Activated CD4-positive, alpha-beta T cell treated with anti-CD3 and anti-CD28 coated beads, Interleukin-2, amount 50 U/mL, for 48 hours (primary cell): ENCODE results near the gene RICTOR.

Source experiments
- DNase-seq, 2 experiments: peaks; one replicate each; pipeline ENCODE4 v3.0.0-alpha.2; 2020

Gene RICTOR, protein sequence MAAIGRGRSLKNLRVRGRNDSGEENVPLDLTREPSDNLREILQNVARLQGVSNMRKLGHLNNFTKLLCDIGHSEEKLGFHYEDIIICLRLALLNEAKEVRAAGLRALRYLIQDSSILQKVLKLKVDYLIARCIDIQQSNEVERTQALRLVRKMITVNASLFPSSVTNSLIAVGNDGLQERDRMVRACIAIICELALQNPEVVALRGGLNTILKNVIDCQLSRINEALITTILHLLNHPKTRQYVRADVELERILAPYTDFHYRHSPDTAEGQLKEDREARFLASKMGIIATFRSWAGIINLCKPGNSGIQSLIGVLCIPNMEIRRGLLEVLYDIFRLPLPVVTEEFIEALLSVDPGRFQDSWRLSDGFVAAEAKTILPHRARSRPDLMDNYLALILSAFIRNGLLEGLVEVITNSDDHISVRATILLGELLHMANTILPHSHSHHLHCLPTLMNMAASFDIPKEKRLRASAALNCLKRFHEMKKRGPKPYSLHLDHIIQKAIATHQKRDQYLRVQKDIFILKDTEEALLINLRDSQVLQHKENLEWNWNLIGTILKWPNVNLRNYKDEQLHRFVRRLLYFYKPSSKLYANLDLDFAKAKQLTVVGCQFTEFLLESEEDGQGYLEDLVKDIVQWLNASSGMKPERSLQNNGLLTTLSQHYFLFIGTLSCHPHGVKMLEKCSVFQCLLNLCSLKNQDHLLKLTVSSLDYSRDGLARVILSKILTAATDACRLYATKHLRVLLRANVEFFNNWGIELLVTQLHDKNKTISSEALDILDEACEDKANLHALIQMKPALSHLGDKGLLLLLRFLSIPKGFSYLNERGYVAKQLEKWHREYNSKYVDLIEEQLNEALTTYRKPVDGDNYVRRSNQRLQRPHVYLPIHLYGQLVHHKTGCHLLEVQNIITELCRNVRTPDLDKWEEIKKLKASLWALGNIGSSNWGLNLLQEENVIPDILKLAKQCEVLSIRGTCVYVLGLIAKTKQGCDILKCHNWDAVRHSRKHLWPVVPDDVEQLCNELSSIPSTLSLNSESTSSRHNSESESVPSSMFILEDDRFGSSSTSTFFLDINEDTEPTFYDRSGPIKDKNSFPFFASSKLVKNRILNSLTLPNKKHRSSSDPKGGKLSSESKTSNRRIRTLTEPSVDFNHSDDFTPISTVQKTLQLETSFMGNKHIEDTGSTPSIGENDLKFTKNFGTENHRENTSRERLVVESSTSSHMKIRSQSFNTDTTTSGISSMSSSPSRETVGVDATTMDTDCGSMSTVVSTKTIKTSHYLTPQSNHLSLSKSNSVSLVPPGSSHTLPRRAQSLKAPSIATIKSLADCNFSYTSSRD (N-terminal part only)

GRCh38 chr5:39074017-39074814 is at the start of gene RICTOR:
Gene RICTOR (minus strand): TSS chr5:39074399. CDS start chr5:39074377, 22 bp downstream.
- DNase-seq, result peak; percentile 93 to 94

- no peak for DNase-seq
Observed at GRCh38 chr5:39121922-39122321, 47.7 kb upstream of the RICTOR start.

DNA sequence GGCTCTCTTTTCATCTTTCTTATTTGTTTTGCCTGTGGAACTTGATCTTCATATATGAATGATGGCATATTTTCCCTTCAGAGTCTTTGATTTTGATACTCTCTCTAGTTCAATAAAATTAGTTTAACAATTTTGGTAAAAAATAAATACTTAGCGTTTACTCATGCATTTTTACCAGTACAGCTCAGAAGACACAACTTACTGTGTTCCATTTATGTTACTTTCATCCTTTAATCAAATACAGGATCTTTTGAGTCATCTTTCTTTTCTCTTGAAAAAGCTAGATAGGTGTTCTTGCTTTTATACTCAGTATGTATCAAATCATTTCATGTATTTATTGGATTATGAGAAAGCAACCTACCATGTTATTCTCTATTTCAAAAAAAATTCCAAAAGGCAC is 47.1 kb upstream of the RICTOR start:
- no peak for DNase-seq

GRCh38 chr5:39120052-39120420 is 45.8 kb upstream of the RICTOR start:
- DNase-seq, result no peak

DNA sequence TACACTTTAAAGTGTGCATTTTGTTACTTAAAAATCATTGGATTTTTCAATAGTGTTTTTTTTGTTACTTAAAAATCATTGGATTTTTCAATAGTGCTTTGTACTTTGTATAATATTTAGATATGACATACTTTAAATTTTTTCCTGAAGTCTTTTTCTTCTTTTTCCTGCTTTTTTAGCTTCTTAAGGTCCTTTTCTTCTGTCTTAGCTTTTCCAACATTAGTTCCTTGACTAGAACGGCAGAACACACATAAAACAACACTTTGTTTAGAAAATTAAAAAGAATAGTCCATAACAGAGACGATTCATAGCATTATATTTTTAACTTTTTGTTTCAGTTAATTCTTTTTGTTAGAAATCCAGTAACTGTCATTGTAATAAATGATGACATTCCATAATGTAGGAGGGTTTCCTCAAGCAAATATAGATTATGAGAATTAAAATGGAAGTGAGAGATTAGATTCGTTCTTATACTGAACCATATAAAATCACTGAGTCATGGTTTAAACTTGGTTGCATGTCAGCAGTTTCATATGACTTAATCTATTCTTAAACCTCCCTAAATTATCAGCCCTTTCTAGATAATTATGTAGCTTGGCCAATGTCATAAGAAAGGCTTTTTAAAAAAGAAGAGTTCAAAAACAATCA is 45.3 kb upstream of the RICTOR start:
- DNase-seq, result no peak

DNA sequence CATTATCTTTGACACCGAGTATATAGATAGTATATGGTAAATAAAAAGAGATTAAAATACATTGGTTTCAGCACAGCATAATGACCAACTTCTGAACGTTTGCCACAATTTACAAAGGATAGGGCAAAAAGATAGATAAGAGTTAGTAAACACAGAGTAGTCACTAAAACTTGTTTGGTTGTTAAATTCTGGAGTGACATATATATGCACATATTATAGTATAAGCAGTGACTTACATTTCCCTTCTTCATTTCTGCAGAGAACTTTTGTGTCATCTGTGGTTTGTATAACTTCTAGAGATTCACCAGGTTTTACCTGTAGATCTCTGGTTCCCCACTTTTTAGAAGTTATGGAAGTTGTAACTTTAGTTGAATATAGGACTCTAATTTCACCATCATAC is 44.4 kb upstream of the RICTOR start:
- no peak for DNase-seq

DNA sequence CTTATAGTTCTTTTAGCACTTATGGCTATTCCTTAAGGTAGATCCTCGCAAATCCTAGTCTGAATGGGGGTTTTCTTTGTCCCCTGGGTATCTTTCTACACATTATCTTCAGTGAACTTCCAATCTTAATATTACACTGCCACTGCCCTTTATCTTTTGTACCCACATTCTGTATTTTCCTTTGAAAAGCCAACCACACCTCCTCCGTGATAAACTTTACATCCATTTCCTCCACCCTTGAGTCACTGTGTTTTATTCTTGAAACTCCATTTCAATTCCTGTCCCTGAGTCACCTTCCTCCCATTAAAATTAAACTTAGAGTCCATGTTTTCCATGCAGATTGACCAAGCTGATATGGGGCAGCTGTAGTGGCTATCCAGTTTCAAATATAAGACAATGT is 43.2 kb upstream of the RICTOR start:
- DNase-seq, result no peak

DNA sequence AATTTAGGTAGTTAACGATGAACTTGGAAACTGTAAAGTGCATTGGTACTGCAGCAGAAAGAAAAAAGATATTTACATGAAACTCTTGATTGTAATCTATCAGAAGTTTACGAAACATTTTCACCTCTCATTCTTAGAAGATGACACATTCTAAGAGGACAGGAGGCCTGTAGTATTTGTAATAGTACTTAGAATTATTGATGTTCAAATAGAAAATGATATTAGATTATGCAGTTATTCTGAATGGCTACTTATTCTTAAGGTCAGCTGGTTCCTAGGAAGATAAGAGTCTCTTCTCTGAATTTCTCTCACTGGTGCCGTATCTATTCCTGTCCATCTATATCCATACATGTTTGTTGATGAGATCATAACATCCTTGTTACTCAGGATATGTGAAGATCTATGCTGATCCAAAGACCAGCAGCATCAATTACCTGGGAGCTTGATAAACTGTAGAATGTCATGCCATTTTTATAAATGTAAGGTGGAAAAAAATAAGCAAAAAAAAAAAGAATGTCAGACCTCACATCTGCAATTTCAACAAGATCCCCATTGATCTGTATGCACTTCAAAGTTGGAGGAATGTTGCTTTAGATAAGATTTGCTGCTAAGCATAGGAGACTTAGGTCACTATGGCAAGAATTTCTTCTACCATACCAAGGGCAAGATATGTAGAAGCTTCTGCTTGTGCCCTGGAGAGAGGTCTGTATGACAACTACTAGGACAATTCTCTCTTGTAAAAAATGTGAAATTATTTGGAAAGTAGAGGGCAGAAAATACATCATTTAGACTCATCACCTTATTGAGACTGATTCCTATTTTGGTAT is 42.4 kb upstream of the RICTOR start:
- no peak for DNase-seq

GRCh38 chr5:39115644-39116343 is 41.6 kb upstream of the RICTOR start:
- DNase-seq, result no peak

- DNase-seq, result no peak
Observed at GRCh38 chr5:39114155-39114554, 40.0 kb upstream of the RICTOR start.

DNA sequence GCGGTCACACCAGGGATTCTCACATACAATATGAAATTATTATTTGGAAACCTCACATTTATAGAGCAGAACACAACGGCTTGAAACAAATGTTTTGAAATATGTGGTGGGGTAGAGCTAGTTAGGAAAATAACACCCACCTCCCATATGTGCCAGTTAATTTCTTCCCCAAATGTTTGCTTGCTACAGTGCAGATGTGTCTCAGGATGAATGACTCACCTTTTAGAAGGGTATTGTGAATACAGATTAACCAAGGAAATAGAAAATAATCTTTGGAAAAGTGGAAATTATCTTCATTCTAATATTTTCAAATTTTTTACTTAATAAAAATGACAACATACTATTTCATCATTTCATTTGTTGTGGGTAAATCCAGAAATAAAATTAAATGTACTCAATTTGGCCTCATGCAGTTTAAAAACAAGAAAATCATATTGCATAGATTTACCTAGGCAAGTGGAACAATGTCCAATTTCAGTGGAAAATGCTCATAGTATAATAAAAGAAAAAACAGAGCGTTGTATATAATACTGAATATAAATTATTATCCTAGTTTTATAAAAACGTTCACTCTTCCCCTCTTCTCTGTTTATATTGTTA is 39.3 kb upstream of the RICTOR start:
- DNase-seq, result no peak

- DNase-seq, result no peak
Observed at GRCh38 chr5:39109606-39110005, 35.4 kb upstream of the RICTOR start.

GRCh38 chr5:39108987-39109386 is 34.8 kb upstream of the RICTOR start:
- DNase-seq, result no peak

DNA sequence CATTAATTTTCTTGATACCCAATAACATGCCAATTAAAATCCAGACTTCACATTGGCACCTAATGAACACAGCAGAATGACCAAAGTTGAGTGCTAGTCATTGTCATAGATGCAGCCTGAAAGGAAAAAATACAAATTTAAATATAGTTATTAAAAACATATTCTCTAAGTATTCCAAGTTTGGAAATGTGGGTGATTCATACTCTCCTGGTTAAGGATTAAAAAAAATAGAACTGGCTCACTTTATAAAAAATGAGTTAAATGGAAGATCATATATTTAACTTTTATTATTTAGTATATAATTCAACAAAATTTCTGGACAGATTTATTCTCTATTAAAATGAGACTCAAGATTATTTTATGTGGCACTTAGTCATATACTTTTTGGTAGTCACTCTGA is 33.2 kb upstream of the RICTOR start:
- no peak for DNase-seq

- no peak for DNase-seq
Observed at GRCh38 chr5:39106322-39106721, 32.1 kb upstream of the RICTOR start.

DNA sequence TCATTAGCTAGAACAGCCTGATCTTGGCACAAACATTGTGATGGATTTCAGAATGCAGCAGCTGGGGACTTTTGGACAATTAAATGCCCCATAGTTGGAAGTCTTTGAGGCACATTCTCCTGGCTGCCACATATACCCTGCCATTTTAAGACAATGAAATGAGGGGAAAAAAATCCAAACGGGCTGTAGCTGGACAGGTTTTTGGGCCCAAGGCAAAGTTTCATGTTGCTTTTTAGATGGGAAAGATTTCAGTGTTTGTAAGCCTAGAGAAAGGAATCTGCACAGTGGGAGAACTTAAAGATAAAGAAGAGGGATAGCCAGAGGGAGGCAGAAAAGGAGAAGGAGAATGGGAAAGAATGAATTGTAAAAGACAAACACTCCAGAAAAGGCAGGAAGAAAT is 30.0 kb upstream of the RICTOR start:
- DNase-seq, result no peak

GRCh38 chr5:39102684-39103155 is 28.5 kb upstream of the RICTOR start:
- DNase-seq, result no peak

DNA sequence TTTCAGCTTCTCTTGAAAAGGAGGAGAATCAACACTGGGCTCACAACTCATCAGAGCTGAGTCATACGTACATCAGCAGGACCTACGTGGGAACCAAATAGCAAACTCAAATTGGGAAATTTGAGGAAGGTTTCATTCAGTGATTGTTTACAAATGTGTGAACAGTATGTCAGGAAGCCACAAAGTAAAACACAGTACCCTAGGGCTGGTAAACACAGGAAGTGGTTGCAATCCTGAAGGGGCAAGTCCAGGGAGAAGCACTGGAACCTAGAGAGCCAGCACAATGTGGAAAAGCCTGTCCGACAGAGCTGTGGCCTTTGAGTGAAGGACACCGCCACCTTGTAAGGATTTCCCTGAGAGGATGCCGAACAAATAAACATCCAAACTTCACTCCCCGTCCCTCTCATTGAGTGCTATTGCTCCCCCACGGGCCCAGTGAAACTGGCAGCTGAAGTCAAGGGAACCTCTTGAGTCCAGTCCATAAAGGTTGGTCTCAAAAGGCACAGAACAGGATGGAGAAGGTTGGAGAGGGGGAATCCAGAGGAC is 26.7 kb upstream of the RICTOR start:
- no peak for DNase-seq

DNA sequence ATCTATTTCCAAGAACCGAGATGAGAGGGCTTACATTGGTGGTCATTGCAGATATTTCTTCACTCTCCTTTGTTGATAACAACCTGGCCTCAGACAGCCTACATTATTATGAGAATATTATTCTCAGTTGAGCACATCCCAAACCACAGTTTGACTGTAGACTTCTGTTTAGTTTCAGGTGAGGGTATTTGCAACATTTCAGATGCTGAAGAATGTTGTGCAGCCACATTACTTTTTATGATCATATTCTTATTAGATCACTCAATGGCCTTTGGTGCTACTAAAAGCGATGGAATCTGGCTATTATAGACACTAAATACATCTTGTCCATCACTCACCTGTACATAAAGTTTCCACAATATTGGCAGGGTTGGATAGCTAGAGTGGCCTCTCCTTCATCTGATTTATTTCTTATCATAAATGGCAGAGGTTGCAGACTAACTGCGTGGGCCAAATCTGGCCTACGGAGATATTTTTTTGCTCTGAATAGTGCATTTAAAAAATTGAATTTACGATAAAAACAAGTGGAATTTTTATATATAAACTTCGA is 26.2 kb upstream of the RICTOR start:
- no peak for DNase-seq
